ENCODE results near the gene AMFR.

Gene AMFR

GRCh38 chr16:56424404-56424764 lies 961 bp downstream of the AMFR start:
- DNase-seq (ENCODE audit: insufficient read length, low spot score) (no peak), FAIRE-seq (no peak)
- TF ChIP-seq CTCF (IDR thresholded peaks at IDR 0.05; ENCODE audit: insufficient read depth, missing control alignments): no peak

DNA sequence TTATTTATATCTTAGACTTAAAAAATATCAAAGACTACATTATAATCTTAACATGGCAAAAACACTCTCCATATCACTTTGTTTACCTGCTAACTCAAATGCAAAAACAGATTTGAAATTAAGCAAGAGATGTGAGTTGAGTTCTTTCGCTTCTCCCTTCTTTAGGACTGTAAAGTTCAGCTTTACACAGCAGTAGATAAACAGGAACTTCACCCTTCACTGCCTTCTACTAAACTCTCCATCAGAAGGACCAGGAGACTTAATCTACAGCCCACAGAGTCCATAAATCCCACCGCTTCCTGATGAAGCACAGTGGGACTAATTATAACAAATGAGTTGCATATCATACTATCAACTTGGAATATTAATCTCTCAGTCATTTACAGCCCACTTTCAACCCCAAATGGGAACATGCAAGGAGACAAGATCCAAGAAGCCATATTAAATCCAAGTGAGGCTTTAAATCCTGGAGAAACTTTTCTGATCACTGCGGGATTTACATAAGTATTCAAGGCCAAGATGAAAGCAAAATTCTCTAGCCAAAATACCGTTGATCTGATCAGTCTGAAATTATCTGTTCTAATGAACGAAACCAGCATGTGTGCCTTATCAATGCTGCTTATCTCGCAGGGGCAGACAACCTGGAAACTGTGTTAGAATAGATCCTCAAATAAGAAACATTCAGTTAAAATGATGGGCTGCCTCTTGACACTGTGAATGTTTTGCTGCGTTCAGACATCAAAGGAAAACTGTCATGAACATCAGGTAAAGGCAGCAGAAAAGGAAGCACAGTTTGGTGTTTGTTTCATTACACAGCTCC lies 1.6 kb downstream of the AMFR start:
- no peak for FAIRE-seq
- no peak for DNase-seq (ENCODE audit: insufficient read length, low spot score)
- TF ChIP-seq CTCF (IDR thresholded peaks at IDR 0.05; ENCODE audit: insufficient read depth, missing control alignments): no peak

- FAIRE-seq (no peak), DNase-seq (ENCODE audit: insufficient read length, low spot score) (no peak)
- no peak for TF ChIP-seq CTCF (IDR thresholded peaks at IDR 0.05; ENCODE audit: insufficient read depth, missing control alignments)
Observed at GRCh38 chr16:56422896-56423441, 2.4 kb downstream of the AMFR start.

DNA sequence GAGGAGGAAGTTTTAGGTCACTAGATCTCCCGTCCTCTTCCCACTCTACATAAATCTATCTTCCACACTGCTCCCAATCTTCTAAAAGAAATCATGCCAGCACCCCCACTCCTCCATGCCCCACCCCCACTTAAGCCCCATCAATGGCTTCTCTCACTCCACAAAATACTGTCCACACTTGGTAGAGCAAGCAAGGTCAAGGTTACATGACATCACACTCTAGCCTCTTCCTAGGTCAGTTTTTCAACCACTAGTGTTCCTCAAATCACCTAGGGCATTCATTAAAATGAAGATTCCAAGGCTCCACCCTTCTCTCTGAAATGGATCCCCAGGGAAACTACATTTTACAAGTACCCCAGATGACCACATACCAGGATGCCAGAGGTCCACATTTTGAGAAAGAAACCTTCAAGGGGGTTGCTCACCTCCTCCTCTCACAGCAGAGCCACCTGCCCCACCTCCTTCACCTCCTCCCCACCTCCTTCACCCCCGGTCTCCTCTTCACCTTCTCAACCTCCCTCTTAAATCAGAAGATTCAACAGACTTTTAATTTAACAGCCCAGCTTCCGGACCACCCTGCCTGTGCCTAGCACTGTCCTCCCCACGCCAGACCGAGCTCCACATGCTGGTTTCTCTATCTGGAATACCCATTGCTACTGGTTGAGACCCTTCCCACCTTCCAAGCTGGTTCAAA lies 3.2 kb downstream of the AMFR start:
- no peak for TF ChIP-seq CTCF (IDR thresholded peaks at IDR 0.05; ENCODE audit: insufficient read depth, missing control alignments)
- FAIRE-seq (no peak), DNase-seq (ENCODE audit: insufficient read length, low spot score) (no peak)

DNA sequence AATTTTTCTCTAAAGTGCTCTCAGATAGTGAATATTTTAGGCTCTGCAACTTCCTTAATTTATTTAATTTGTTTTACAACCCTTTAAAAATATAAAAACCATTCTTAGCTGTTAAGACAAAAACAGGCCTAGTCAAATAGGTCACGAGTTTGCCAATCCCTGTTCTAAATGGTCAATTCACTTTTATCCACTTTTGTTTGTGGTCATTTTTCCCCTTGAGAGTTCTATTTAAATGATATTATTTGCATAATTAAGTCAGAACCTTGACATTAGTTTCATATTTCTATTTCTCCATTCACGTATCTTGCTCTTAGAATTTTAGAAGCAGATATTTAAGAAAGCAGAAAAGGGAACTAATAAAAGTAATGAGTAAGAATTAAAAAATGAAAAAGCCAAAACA lies 4.0 kb downstream of the AMFR start:
- DNase-seq (ENCODE audit: insufficient read length, low spot score) (no peak), FAIRE-seq (no peak)
- TF ChIP-seq CTCF (IDR thresholded peaks at IDR 0.05; ENCODE audit: insufficient read depth, missing control alignments): no peak

GRCh38 chr16:56420613-56421012 lies 4.7 kb downstream of the AMFR start:
- no peak for TF ChIP-seq CTCF (IDR thresholded peaks at IDR 0.05; ENCODE audit: insufficient read depth, missing control alignments)
- no peak for DNase-seq (ENCODE audit: insufficient read length, low spot score)
- no peak for FAIRE-seq
